PC-9 (cell line): ENCODE data around the gene NANOS3. TPM values are rescaled to one million over a fixed set of nuclear protein-coding genes. Genes with fewer than 3 reads are reported as not detected.

Source experiments
- BruUV-seq: library from RNA; stranded (reverse); fragments of 400-500 nt; replicated peaks from 2 replicates; lab custom pipeline; 2021; lab: Mats Ljungman, UMichigan
- CTCF ChIA-PET: fragments of 300-600 bp; sonication (Branson Sonifier 250); formaldehyde crosslinking; loops from one replicate; lab custom pipeline; 2022; ENCODE audit warnings: antibody characterized with exemption; lab: Charles Lee
- POLR2A ChIA-PET: fragments of 300-600 bp; sonication (Branson Sonifier 250); formaldehyde crosslinking; loops from one replicate; lab custom pipeline; 2022; ENCODE audit warnings: antibody characterized with exemption; ENCODE audit not compliant: unreplicated experiment; lab: Charles Lee
- DNase-seq, 2 experiments: peaks; one replicate each; pipeline versions ENCODE4 v3.0.0 to v3.0.0-alpha.2; 2015 to 2022; ENCODE audit warnings: mixed read lengths in 1 of 2
- H2AFZ ChIP-seq: fragments of 200-600 bp; sonication (generic); 2 replicates; pipeline ENCODE4 v1.8.1; 2017; ENCODE audit warnings: antibody characterized with exemption
- H3F3A ChIP-seq: fragments of 200-600 bp; sonication (generic); 2 replicates; pipeline ENCODE4 v1.8.1; 2017; ENCODE audit warnings: antibody characterized with exemption, mild to moderate bottlenecking, low read depth; ENCODE audit not compliant: insufficient read depth
- H3K27ac ChIP-seq: fragments of 200-600 bp; sonication (generic); 2 replicates; pipeline ENCODE4 v1.6.1; 2016; ENCODE audit warnings: mixed run types
- H3K27me3 ChIP-seq: fragments of 200-600 bp; sonication (generic); 2 replicates; pipeline ENCODE4 v1.6.1; 2016; ENCODE audit warnings: low read depth, mixed run types; ENCODE audit not compliant: insufficient read depth
- H3K36me3 ChIP-seq: fragments of 200-600 bp; sonication (generic); 2 replicates; pipeline ENCODE4 v1.6.1; 2016; ENCODE audit warnings: low read depth, mixed run types
- H3K4me1 ChIP-seq: fragments of 200-600 bp; sonication (generic); replicated peaks from 2 replicates; pipeline ENCODE4 v1.6.1; 2016; ENCODE audit warnings: mixed run types; ENCODE audit not compliant: insufficient read depth
- H3K4me2 ChIP-seq: fragments of 200-600 bp; sonication (generic); 2 replicates; pipeline ENCODE4 v1.6.1; 2017; ENCODE audit warnings: mixed run types
- H3K4me3 ChIP-seq: fragments of 200-600 bp; sonication (generic); 2 replicates; pipeline ENCODE4 v1.6.1; 2016; ENCODE audit warnings: mixed run types
- H3K79me2 ChIP-seq: fragments of 200-600 bp; sonication (generic); 2 replicates; pipeline ENCODE4 v1.6.1; 2017; ENCODE audit warnings: low read depth, mixed run types
- H3K9me2 ChIP-seq: fragments of 200-600 bp; sonication (generic); 2 replicates; pipeline ENCODE4 v1.8.1; 2017; ENCODE audit warnings: mild to moderate bottlenecking; ENCODE audit not compliant: insufficient read depth
- H3K9me3 ChIP-seq: fragments of 200-600 bp; sonication (generic); 2 replicates; pipeline ENCODE4 v1.8.1; 2016; ENCODE audit warnings: low read depth; ENCODE audit not compliant: insufficient read depth
- H4K20me1 ChIP-seq: fragments of 200-600 bp; sonication (generic); 2 replicates; pipeline ENCODE4 v1.8.1; 2017; ENCODE audit not compliant: insufficient read depth
- CTCF ChIP-seq: fragments of 200-600 bp; sonication (generic); conservative IDR thresholded peaks from 2 replicates; pipeline ENCODE4 v1.6.1; 2017; ENCODE audit warnings: mixed run types, antibody characterized with exemption, mild to moderate bottlenecking, moderate library complexity
- EZH2 ChIP-seq: fragments of 200-600 bp; sonication (generic); IDR thresholded peaks from 2 replicates; pipeline ENCODE4 v1.8.0; 2017; ENCODE audit warnings: antibody characterized with exemption, low read depth
- intact Hi-C: fragments of 100-400 bp; cut with micrococcal nuclease; formaldehyde crosslinking; loops from one replicate; pipeline ENCODE4 v1.10.0; 2022; ENCODE audit not compliant: unreplicated experiment
- total RNA-seq: library from RNA; stranded (reverse); gene quantifications from 2 replicates; pipeline ENCODE4 v1.2.3, GENCODE V29; 2021

NANOS3 gene
- total RNA-seq, 1 experiment from 2014 or later: 2.1 TPM

GRCh38 chr19:13864046-13864666 is 12.8 kb upstream of the NANOS3 start:
- no peaks in the 10 kb centered on the region for H3K36me3 ChIP-seq
- CTCF ChIA-PET: no interaction called here
- intact Hi-C loops: loop anchor here (5.0 kb wide), 1 partner anchor 132 kb away; no protein-coding TSS in a partner anchor
- no peak overlapping the region for H3K4me2 ChIP-seq
- no peaks in the 10 kb centered on the region for H3K9me2 ChIP-seq
- H3K9me3 ChIP-seq: no peaks in the 10 kb centered on the region
- peak in 1 of 2 experiments; percentile 30 for DNase-seq
- peaks cover 20% of the 10 kb centered on the region for H3K4me1 ChIP-seq
- BruUV-seq: no TSS peak
- H2AFZ ChIP-seq: no peak overlapping the region
- H3K27ac ChIP-seq: no peak overlapping the region
- no peaks in the 10 kb centered on the region for H3K27me3 ChIP-seq
- H3K79me2 ChIP-seq: no peaks in the 10 kb centered on the region
- no peak overlapping the region for H3K4me3 ChIP-seq
- TF ChIP-seq EZH2: no peak
- TF ChIP-seq CTCF: no peak
- POLR2A ChIA-PET: interaction anchor here (0.6 kb wide), 1 partner anchor 683 kb away, joined by 3 read pairs; no protein-coding TSS in a partner anchor
- peaks cover 65% of the 10 kb centered on the region for H3F3A ChIP-seq
- H4K20me1 ChIP-seq: no peaks in the 10 kb centered on the region

GRCh38 chr19:13864667-13865570 is 12.0 kb upstream of the NANOS3 start:
- ChIA-PET POLR2A (interaction anchor here (0.6 kb wide), 1 partner anchor 28 kb away, joined by 14 read pairs; no protein-coding TSS in a partner anchor), CTCF (interaction anchor here (0.6 to 0.7 kb wide), 4 partner anchors 9 to 614 kb away, joined by 3 to 12 read pairs (median 6); no protein-coding TSS in a partner anchor)
- H3K4me2 ChIP-seq: peak overlapping the region; percentile 97; the same call in 1 of the 2 replicates
- H3K9me3 ChIP-seq: no peaks in the 10 kb centered on the region
- no peak for TF ChIP-seq EZH2
- no peak for TF ChIP-seq CTCF
- no peak overlapping the region for H3K27ac ChIP-seq
- H3K4me1 ChIP-seq: peaks cover 16% of the 10 kb centered on the region
- intact Hi-C loops: loop anchor here (5.0 kb wide), 1 partner anchor 133 kb away; no protein-coding TSS in a partner anchor
- H3F3A ChIP-seq: peaks cover 58% of the 10 kb centered on the region
- no peaks in the 10 kb centered on the region for H4K20me1 ChIP-seq
- H3K79me2 ChIP-seq: no peaks in the 10 kb centered on the region
- DNase-seq: peak in 1 of 2 experiments; percentile 24
- peak overlapping the region; percentile 89; the same call in 1 of the 2 replicates for H3K4me3 ChIP-seq
- H3K36me3 ChIP-seq: no peaks in the 10 kb centered on the region
- BruUV-seq: no TSS peak
- no peaks in the 10 kb centered on the region for H3K27me3 ChIP-seq
- no peak overlapping the region for H2AFZ ChIP-seq
- H3K9me2 ChIP-seq: no peaks in the 10 kb centered on the region
